HG03469 (cell line): ENCODE results near the gene CHPF.

Source experiments
- ATAC-seq: cut with Tn5 transposase; IDR thresholded peaks from one replicate; pipeline ENCODE4 v1.9.1; 2021; ENCODE audit warnings: mild to moderate bottlenecking, moderate library complexity, moderate number of reproducible peaks; ENCODE audit not compliant: unreplicated experiment

The CHPF gene

DNA sequence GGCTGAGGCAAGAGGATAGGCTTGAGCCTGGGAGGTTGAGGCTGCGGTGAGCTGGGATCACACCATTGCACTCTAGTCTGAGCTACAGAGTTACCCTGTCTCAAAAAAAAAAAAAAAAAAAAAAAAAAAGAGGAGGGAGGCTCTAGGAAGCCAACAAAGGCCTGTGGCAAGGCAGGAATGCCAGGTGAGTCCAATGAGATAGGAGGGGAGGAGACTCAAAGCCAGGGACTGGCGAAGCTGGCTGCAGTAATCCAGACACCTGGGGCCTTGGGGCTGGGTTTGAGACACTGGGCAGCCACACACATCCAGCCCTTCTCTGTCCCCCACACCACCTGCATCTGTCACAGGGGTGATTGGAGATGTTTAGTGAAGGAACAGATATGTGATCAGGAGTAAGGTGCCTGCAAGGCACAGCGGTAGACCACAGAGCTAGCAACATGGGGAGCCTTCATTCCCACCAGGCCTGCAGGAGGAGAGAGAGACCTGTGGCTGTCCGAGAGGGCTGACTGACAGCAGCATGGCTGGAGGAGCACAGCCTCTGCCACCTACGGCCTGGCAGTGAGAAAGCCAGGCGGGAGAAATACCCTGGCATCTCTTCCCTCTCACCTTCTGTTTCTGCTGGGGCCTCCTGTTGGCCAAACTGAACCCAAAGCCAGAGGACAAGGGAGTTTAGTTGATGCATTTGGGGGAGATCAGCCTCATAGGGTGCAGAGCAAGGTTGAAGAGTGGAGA lies 9.5 kb downstream of the CHPF start:
- ATAC-seq: no peak

GRCh38 chr2:219532378-219532649 lies 11.3 kb downstream of the CHPF start:
- no peak for ATAC-seq

GRCh38 chr2:219531639-219532377 lies 11.8 kb downstream of the CHPF start:
- ATAC-seq: no peak

DNA sequence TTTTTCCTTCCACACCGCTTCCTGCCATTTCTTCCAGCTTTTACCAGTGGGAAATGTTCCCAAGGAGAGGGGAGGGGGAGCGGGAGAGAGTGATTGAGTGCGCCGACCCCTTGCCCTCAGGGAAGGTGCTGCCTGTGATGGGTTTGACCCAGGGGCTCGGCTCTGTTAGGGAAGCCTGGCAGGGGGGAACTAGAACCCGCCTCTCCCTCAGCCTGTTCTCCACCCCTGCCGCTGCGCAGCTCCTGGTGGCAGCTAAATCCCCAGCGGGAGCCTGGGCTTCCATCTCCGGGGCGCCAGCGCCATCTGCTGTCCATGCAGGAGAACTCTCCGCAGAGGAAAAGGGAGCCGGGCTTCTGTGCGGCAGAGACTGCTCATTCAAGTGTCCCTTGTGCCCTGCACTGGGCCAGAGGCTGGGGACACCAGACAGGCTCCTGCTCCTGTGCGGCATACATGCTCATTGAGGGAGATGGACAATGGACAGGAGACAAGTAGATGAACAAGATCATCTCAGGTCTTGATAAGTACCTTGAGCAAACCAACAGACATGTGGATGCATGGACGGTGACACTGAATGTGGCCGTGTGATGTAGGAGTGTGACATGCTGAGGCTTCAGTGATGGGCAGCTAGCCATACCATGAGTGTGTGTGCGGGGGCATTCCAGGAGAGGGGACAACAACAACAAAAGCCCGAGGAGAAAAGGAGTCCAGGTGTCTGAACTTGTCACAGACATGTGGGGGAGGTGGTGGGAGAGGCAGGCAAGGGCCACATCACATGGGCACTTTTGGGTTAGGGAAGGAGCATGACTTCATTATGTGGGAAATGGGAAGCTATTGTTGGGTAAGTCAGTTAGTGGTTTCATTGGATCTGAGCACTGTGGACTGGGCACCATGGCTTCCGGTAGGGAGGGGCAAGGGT lies 13.3 kb downstream of the CHPF start:
- peak; percentile 73 for ATAC-seq

DNA sequence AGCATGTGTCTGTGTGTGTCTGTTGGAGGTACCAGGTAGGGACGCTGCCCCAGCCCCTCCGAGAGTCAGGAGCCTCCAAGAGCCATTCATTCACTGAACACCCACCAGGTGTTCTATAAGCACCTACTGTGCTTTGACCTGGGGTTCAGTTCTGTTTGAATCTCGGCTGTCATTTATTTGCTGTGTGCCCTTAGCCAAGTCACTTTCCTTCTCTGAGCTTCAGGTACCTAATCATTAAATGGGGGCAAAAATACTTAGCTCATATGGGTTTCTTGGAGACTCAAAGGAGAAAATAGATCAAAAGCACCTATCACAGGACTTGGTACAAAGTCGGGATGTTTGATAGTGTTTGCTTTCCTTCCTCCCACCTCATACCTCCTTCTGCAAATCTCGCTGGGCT lies 16.1 kb downstream of the CHPF start:
- no peak for ATAC-seq

- ATAC-seq: no peak
These were observed 16.6 kb downstream of the CHPF start for GRCh38 chr2:219527076-219527394.

DNA sequence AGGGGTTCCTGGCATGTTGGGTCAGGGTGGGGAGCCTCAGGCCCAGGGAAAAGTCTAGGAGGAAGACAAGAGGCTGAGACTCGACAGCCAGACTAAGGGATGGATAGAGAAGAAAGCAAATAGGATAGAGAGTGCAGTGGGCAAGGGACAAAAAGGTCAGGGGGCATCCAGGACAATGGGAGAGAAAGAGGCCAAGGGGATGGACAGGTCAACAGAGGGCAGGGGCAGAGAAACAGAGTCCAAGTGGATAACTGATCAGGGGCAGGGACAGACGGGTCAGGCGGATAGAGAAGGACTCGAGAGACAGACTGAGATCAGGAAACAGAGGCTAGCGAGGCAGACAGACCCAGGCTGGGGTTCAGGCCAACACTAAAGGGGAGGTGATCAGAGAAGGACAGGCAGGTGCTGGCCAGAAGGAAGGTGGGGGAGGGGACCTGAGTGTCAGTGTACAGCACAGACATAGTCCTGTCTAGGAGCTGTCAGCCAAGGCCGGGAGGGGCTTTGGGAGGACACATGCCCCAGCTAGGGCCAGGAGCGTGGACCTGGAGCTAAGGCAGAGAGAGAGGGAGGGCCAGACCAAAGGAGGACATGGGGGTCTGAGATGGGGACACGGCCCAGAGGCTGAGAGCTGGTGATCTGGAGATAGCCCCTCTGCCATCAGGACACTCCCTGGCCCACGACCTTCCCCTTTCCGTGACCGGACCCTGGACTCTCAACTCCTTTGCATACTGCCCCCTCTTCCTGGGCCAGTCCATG lies 17.1 kb downstream of the CHPF start:
- no peak for ATAC-seq

GRCh38 chr2:219525533-219526232 lies 17.9 kb downstream of the CHPF start:
- no peak for ATAC-seq

DNA sequence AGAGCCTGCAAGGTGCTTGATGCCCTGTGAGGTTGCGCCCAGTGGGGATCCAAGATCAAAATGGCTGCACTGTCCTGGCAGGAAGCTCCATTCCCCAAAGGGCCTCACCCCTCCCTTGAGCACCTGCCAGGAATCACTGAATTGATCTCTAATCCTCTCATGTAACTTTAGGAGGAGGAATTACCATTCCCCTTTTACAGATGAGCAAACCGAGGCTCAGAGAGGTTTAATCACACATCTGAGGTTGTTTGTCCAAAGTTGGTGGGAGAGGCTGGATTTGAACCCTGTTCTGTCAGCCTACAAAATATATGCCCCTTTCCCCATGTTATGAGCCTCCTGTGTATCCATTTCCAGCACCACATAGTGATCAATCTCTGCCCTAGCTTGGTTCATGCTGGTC lies 18.8 kb downstream of the CHPF start:
- no peak for ATAC-seq

- no peak for ATAC-seq
These were observed 20.5 kb downstream of the CHPF start for GRCh38 chr2:219523031-219523671.

- ATAC-seq: no peak
These were observed 21.2 kb downstream of the CHPF start for GRCh38 chr2:219522111-219523030.

- ATAC-seq: no peak
These were observed 22.3 kb downstream of the CHPF start for GRCh38 chr2:219521066-219521880.

DNA sequence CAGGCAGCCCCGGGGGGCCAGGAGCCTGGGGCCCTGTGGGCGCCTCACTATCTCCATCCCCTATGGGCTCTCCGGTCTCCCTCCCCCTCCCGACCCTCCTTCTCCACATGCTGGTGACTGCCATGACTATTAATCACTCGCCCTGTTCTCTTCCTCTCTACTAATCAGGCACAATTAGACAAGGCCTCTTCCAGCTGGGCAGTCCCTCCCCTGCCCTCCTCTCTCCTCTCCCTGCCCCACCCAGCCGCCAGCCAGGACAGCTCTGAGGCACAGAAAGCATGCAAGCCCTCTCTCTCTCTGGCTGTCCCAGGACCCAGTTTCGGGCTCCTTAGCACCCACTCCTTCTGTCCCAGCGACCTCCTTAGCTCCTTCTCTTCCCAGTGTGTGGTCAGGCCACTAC lies 23.5 kb downstream of the CHPF start:
- ATAC-seq: no peak

GRCh38 chr2:219519526-219519916 lies 24.1 kb downstream of the CHPF start:
- ATAC-seq: no peak

DNA sequence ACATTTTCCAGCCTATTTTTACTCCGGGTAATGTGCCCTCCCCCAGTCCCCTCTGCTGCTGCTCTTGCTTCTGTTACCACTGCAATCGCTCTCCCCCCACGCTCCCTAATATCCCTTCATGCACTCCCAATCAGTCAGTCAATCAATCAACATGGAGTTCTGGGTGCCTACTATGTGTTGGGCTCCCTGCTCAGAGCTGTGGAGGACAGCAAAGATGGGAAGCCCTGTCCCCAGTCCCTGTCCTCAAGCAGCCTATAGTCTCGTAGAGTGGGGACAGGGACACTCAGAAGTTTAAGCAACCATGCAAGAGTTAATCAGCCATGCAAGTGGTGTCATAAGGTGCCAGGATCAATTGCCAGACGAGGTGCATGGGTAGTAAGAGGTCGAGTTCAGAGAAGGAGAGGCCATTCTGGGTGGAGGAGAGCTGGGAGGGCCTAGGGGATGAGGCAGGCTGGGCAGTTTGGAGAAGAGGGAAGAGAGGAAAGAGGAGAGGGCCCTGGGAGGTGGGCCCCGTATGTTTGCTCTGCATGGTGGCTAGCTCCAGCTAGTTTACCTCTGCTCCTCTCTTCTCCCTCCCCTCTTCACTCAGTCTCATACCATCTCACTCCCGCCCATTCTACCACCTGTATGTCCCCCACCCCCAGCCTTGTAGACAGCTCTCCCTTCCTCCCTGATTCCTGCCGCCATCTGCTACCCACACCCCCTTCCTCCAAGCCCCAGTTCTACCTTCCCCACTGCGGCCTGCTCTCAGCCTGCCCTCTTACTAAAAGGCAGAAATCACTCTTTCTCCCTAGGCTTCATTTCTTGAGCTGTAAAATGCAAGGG lies 25.4 kb downstream of the CHPF start:
- ATAC-seq: no peak

GRCh38 chr2:219516888-219517287 lies 26.7 kb downstream of the CHPF start:
- no peak for ATAC-seq

DNA sequence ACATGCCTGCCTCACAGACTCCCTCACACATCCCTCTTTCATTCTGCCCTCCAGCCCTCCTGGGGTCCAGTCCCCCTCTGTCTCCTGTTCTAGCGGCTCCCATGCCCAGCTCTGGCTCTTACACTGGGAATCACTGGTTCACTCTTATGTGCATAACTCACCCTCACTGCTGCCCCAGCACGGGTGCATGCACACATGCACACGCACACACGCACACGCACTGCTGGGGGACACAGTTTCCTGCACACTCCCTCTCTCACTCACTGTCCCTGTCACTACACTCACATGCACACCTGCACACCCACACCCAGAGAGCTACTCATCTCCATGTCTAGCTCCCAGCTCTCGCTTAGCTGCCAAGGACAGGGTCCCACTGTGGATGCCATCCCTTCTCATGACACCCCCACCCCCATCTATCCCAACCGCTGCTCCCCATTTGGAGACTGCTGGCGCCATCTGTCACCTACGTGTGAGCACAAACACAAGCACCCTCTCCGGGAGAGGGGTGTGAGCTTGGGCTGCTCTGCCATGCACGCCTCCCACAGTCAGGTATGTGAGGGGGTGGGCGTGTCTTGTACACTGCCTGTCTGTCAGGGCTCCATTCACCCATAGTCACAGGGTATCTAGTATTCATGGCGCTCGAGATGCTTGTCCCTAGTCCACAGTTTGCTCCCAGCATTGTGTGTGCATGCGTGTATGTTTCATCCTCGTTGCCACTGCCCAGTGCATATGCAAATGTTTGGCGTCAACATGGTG lies 27.6 kb downstream of the CHPF start:
- no peak for ATAC-seq
